Renal pelvis (tissue), 4 donors: Measurements from ENCODE around the gene PLXNC1. TPM values are rescaled to one million over a fixed set of nuclear protein-coding genes. Genes with fewer than 3 reads are reported as not detected.

Experiments
- DNase-seq: peaks from one replicate; pipeline ENCODE4 v3.0.0-alpha.2; 2013
- polyA plus RNA-seq, 3 donors: library from polyadenylated mRNA; unstranded; fragments of 120-200 nt; gene quantifications; one replicate each; pipeline ENCODE4 v1.2.1, GENCODE V29; 2013; ENCODE audit not compliant: insufficient read length in 3 of 3

Gene PLXNC1
- polyA plus RNA-seq, 3 donors, result 6.8 to 7.8 (median 7.1) TPM

- no peak for DNase-seq
Observed at GRCh38 chr12:94239332-94239993, 91.1 kb downstream of the PLXNC1 start.

GRCh38 chr12:94240171-94240570 is 91.8 kb downstream of the PLXNC1 start:
- DNase-seq, result no peak

GRCh38 chr12:94242901-94243300 is 94.5 kb downstream of the PLXNC1 start:
- no peak for DNase-seq

- DNase-seq, result no peak
Observed at GRCh38 chr12:94244165-94245133, 96.1 kb downstream of the PLXNC1 start.

GRCh38 chr12:94245631-94246383 is 97.4 kb downstream of the PLXNC1 start:
- DNase-seq, result no peak

- no peak for DNase-seq
Observed at GRCh38 chr12:94247246-94247645, 98.9 kb downstream of the PLXNC1 start.

- DNase-seq, result no peak
Observed at GRCh38 chr12:94248582-94248981, 100.2 kb downstream of the PLXNC1 start.

- no peak for DNase-seq
Observed at GRCh38 chr12:94250130-94250529, 101.8 kb downstream of the PLXNC1 start.

- no peak for DNase-seq
Observed at GRCh38 chr12:94254270-94254669, 105.9 kb downstream of the PLXNC1 start.

GRCh38 chr12:94255006-94255405 is 106.6 kb downstream of the PLXNC1 start:
- DNase-seq, result no peak

- DNase-seq, result no peak
Observed at GRCh38 chr12:94255428-94255827, 107.1 kb downstream of the PLXNC1 start.

GRCh38 chr12:94258593-94258992 is 110.2 kb downstream of the PLXNC1 start:
- no peak for DNase-seq

GRCh38 chr12:94260017-94260416 is 111.6 kb downstream of the PLXNC1 start:
- DNase-seq, result no peak

GRCh38 chr12:94260717-94261116 is 112.3 kb downstream of the PLXNC1 start:
- no peak for DNase-seq

- DNase-seq, result no peak
Observed at GRCh38 chr12:94261119-94261518, 112.7 kb downstream of the PLXNC1 start.

- peak; percentile 41 for DNase-seq
Observed at GRCh38 chr12:94261786-94262185, 113.4 kb downstream of the PLXNC1 start.

- DNase-seq, result peak; percentile 80
Observed at GRCh38 chr12:94262228-94263010, 114.0 kb downstream of the PLXNC1 start.

GRCh38 chr12:94263011-94263811 is 114.8 kb downstream of the PLXNC1 start:
- no peak for DNase-seq

- DNase-seq, result no peak
Observed at GRCh38 chr12:94263905-94264561, 115.7 kb downstream of the PLXNC1 start.
